ENCODE results near the gene ADSL. TPM values are rescaled to one million over a fixed set of nuclear protein-coding genes. Genes with fewer than 3 reads are reported as not detected.

The ADSL gene
- total and polyA plus RNA-seq, 9 of the 15 experiments (the other 6 are each of a cell fraction or from before 2014, with no cell fraction given) = 112 to 322 (median 146) TPM

- ATAC-seq (no peak), DNase-seq (ENCODE audit: extremely low read depth in 1 of 4, low spot score in 3 of 4) (no peak), FAIRE-seq (no peak)
- no peaks in the 10 kb centered on the region for H3K27me3 ChIP-seq (ENCODE audit: control insufficient read depth in 2 of 2, insufficient read depth in 2 of 2, low read length in 2 of 2)
- in situ Hi-C loops (cut with MboI) = no loop called here
- H3K79me2 ChIP-seq (ENCODE audit: control insufficient read depth, insufficient read depth, low read length) = no peaks in the 10 kb centered on the region
- H2AFZ ChIP-seq (ENCODE audit: low read depth, low read length) = no peak overlapping the region
- no peaks in the 10 kb centered on the region for H4K20me1 ChIP-seq (replicated peaks; ENCODE audit: control insufficient read depth, insufficient read depth, low read length)
- intact Hi-C loops (cut with micrococcal nuclease) = no loop called here
- H3K9ac ChIP-seq (ENCODE audit: insufficient read depth in 1 of 2, low read depth in 2 of 2, low read length in 2 of 2) = no peak overlapping the region
- CTCF ChIA-PET (ENCODE audit: low intra/inter-chr PET ratio) = no interaction called here
- POLR2A ChIA-PET = interaction anchor here (1.5 kb wide), 1 partner anchor 17 kb away, joined by 3 read pairs; no protein-coding TSS in a partner anchor
- H3K9me1 ChIP-seq (ENCODE audit: control insufficient read depth, insufficient read depth, low read length) = no peaks in the 10 kb centered on the region
- WGBS (ENCODE audit: insufficient coverage, low coverage, missing lambda C conversion rate) = 88% methylated on average over 2 of the region's 2 CpGs
- no peak overlapping the region for H3K27ac ChIP-seq (ENCODE audit: extremely low read depth, low read depth, low read length)
- no peak overlapping the region for H3K4me2 ChIP-seq (ENCODE audit: insufficient read depth, low read length)
- no peak for TF ChIP-seq ZNF3 (CRISPR knock-in tag; IDR thresholded peaks at IDR 0.05)
- TF ChIP-seq ZKSCAN1 (IDR thresholded peaks at IDR 0.05; ENCODE audit: low read depth, low read length) = no peak
- no peak for TF ChIP-seq HLTF (IDR thresholded peaks at IDR 0.05)
- no peak for TF ChIP-seq ZNF197 (CRISPR knock-in tag; IDR thresholded peaks at IDR 0.05; ENCODE audit: low read depth)
- no peak for TF ChIP-seq MTA2 (IDR thresholded peaks at IDR 0.05; ENCODE audit: low read depth)
- TF ChIP-seq POLR3G (IDR thresholded peaks at IDR 0.05; ENCODE audit: extremely low read depth, insufficient read length, insufficient replicate concordance) = no peak
- no peak for TF ChIP-seq CC2D1A (IDR thresholded peaks at IDR 0.05)
- TF ChIP-seq SMARCC2 (IDR thresholded peaks at IDR 0.05; ENCODE audit: low read depth) = no peak
- TF ChIP-seq SP2 (IDR thresholded peaks at IDR 0.05; ENCODE audit: extremely low read depth, low read depth, low read length, poor library complexity, severe bottlenecking) = no peak
- TF ChIP-seq, protein P1, sequence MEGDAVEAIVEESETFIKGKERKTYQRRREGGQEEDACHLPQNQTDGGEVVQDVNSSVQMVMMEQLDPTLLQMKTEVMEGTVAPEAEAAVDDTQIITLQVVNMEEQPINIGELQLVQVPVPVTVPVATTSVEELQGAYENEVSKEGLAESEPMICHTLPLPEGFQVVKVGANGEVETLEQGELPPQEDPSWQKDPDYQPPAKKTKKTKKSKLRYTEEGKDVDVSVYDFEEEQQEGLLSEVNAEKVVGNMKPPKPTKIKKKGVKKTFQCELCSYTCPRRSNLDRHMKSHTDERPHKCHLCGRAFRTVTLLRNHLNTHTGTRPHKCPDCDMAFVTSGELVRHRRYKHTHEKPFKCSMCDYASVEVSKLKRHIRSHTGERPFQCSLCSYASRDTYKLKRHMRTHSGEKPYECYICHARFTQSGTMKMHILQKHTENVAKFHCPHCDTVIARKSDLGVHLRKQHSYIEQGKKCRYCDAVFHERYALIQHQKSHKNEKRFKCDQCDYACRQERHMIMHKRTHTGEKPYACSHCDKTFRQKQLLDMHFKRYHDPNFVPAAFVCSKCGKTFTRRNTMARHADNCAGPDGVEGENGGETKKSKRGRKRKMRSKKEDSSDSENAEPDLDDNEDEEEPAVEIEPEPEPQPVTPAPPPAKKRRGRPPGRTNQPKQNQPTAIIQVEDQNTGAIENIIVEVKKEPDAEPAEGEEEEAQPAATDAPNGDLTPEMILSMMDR (IDR thresholded peaks at IDR 0.05 in 2 of 3, conservative IDR thresholded peaks at IDR 0.05 in 1 of 3; ENCODE audit: insufficient read depth in 2 of 3, low read depth in 1 of 3, low read length in 3 of 3) = no peak
- H3K4me1 ChIP-seq (replicated peaks in 1 of 2; ENCODE audit: control insufficient read depth in 2 of 2, insufficient read depth in 2 of 2, low read length in 2 of 2) = peaks cover 10 to 11% of the 10 kb centered on the region in 2 experiments; a peak in 4 of 5 replicates
- BruUV-seq (replicated peaks) = no TSS peak
- H3K36me3 ChIP-seq (ENCODE audit: control insufficient read depth, insufficient read depth, low read length) = peaks cover 9% of the 10 kb centered on the region; the same call in 1 of the 3 replicates
- no peak overlapping the region for H3K4me3 ChIP-seq
- H3K9me3 ChIP-seq (replicated peaks; ENCODE audit: control insufficient read depth, insufficient read depth, low read depth, low read length) = no peaks in the 10 kb centered on the region
These were observed 46.3 kb downstream of the ADSL start for GRCh38 chr22:40392618-40393017.

All from K562 (cell line).